ENCODE results near the gene RCOR1.

The RCOR1 gene

DNA sequence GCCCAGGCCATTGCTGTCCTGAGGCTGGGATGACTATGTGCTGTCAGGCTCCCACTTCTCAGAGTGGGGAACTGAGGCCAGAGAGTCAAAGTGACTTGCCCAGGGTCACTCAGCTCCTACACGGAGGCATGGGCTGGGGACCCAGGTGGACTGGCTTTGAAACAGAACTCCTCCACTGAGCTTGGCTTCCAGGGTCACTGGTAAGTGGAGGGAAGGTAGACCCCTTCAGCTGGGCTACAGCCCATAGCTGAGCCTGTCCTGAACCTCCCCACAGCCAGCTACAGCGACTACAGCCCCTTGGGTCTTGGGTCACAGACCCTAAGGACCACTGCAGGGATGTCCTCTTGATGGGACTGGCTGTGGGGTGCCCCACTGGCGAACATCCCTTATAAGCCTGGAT, 144.5 kb downstream of the RCOR1 start:
- TF ChIP-seq, protein P1, sequence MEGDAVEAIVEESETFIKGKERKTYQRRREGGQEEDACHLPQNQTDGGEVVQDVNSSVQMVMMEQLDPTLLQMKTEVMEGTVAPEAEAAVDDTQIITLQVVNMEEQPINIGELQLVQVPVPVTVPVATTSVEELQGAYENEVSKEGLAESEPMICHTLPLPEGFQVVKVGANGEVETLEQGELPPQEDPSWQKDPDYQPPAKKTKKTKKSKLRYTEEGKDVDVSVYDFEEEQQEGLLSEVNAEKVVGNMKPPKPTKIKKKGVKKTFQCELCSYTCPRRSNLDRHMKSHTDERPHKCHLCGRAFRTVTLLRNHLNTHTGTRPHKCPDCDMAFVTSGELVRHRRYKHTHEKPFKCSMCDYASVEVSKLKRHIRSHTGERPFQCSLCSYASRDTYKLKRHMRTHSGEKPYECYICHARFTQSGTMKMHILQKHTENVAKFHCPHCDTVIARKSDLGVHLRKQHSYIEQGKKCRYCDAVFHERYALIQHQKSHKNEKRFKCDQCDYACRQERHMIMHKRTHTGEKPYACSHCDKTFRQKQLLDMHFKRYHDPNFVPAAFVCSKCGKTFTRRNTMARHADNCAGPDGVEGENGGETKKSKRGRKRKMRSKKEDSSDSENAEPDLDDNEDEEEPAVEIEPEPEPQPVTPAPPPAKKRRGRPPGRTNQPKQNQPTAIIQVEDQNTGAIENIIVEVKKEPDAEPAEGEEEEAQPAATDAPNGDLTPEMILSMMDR (IDR thresholded peaks at IDR 0.05), result no peak

DNA sequence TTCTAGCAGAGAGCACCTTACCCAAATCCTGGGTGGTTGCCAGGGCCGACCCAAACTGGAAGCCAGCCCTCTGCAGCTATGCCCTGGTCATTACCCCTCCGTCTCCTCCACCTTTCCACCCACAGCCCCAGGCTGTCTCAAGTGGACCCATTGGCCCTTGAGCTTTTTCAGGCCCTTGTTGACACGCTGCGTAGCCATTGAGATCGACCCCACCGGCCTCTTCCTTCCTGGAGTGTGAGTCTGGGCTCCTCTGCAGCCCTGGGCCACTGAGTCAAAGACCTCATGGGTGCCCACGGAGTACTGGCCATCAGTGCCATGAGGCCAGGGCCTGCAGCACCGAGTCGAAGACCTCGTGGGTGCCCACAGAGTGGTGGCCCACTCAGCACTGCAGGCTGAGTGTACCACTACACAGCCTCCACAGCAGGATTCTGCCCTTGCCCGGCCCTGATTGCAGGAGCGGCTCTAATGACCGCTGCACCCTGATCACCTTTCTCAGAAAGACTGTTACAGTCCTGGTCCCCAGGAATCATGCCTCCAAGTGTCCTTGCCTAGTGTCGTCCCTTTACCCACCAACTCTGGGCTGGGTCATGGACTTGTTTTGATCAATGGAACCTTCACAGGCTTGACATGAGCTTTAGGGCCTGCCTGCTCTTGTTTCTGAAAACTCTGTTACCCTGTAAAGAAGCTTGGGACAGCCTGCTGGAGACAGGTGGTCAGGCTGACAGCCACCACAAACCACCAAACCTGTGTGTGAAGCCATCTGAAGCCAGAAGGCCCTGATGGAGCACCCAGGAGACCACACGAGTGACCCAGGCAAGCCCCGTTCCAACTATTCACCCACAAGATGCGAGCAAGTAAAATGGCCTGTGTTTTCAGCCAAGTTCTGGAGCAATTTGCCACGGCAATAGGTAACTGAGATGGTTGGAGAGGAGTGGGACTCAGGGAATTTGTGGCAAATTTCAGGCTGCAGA, 145.2 kb downstream of the RCOR1 start:
- TF ChIP-seq, protein P1 (IDR thresholded peaks at IDR 0.05), result no peak

DNA sequence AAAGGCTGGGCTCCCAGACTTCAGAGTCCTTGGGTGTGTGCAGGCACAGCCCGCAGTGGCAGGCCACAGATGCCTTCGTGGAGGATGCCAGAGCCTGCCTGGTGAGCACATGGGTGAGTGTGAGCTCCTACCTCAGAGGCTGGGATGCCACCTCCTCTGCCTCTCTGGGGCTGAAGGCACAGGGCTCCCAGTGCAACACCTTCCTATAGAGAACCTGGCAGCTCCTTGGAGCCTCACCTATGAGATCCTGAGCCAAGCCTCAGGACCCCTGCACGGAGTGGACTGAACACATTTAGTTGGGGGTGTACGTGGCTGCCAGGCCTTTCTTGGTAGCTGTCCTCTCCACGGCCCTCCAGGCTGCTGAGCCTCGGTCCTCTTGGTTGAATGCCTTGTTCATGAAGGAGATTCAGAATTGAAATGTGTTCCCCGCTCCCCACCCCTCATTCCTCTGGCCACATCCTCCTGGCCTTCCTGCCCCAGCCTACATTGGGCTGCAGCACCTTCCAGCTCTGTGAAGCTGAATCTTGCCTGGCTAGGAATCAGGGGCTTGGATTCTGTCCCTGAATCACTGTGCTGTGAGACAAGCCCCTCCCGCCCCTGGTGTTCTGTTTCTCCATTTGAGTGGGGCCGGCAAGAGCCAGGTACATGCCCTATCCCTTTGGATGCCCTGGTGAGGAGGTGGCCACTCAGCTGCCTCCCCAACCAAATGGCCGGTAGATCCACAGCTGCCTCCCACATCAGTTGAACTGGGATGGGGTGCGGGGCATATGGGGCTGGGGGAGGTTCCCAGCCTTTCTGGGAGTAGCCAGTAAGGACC, 146.1 kb downstream of the RCOR1 start:
- TF ChIP-seq, protein P1 (IDR thresholded peaks at IDR 0.05), result no peak

DNA sequence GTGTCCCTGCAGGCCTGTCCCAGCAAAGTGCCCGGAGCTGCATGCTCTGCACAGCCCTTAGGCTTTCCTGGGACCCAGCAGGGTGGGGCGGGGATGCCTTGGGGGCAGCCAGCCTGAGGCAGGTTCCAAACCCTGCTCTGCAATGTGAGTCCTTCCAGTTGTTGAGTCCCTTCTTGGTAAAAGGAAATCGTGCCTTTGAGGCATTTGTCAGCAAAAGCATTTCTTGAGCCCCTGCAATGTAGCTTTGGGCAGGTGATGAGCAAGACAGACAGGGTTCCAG, 146.7 kb downstream of the RCOR1 start:
- TF ChIP-seq, protein P1 (IDR thresholded peaks at IDR 0.05), result no peak

DNA sequence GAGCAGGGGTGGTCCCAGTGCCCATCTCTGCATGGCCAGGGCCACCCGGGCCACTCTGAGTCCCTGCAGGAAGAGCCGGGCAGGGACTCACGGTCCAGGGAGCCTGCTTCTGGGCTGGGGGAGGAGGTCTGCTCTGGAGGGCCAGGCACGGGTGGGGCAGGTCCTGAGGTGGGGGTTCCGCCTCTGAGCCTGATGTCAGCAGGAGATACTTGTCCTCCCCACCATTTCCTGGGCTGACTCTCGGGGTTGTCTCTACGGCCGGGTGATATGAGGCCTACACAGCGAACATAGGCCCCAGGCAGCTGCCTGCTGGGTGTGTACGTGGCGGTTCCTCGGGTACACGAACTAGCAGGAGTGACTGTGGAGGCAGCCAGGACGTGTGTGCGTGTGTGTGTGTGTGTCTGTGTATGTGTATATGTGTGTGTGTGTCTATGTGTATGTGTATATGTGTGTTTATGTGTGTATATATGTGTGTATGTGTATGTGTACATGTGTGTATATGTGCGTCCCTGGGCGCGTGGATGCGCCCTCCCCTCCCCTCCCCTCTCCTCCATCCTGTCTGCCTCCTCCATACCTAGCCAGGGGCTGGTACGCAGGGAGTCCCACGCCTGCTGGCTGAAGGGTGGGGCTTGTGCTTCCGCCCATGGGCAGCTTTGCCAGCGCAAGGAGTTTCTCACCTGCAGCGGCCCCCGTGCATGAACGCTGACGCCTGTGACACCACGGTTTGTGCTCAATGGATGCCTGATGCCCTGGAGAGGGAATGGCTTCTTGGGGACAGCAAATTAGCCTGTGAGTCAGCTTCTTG, 154.4 kb downstream of the RCOR1 start:
- TF ChIP-seq, protein P1 (IDR thresholded peaks at IDR 0.05), result no peak

DNA sequence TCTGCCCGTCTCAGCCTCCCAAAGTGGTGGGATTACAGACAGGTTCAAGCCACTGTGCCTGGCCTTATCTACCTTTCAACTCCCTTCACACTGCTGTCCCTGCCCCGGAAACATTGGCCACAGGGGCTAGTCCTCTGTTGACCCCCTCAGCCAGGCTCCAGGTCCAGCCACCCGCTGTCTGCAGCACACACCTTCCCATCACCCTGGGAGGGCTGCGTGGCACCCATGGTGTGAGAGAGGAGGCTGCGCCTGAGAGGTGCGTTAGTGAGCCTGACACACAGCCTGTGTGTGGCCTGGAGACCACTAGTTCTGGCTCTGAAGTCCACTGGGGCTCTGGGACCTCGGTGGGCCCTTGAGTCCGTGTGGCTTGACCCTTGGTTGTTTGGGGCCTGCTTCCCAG, 156.4 kb downstream of the RCOR1 start:
- TF ChIP-seq, protein P1 (IDR thresholded peaks at IDR 0.05), result no peak

Data from LNCAP (cell line).